HepG2 (cell line): ENCODE results near the gene PCDHGA2. TPM values are rescaled to one million over a fixed set of nuclear protein-coding genes. Genes with fewer than 3 reads are reported as not detected.

ENCODE experiments used
- BRCA1 ChIP-seq: sonication (generic); formaldehyde crosslinking; IDR thresholded peaks from 2 replicates; pipeline ENCODE4 v1.4.0; 2020; ENCODE audit warnings: missing genetic modification reagents
- CEBPG ChIP-seq: IDR thresholded peaks from 2 replicates; pipeline ENCODE4 v1.6.1; 2016
- DNMT1 ChIP-seq: sonication (generic); formaldehyde crosslinking; IDR thresholded peaks from 2 replicates; pipeline ENCODE4 v1.5.1; 2020; ENCODE audit warnings: mild to moderate bottlenecking, missing genetic modification reagents
- GTF3A ChIP-seq: sonication (generic); formaldehyde crosslinking; conservative IDR thresholded peaks from 2 replicates; pipeline ENCODE4 v1.4.0; 2020; ENCODE audit warnings: mild to moderate bottlenecking, missing genetic modification reagents
- HNF1A ChIP-seq, 2 experiments: sonication (generic) in 1 of 2; formaldehyde crosslinking in 1 of 2; IDR thresholded peaks; 2 replicates each; pipeline versions ENCODE4 v1.4.0 to v1.6.1; 2016 to 2020; ENCODE audit warnings: borderline replicate concordance in 1 of 2, low read depth in 1 of 2, mild to moderate bottlenecking in 1 of 2, missing genetic modification reagents in 1 of 2
- KAT8 ChIP-seq: IDR thresholded peaks from 2 replicates; pipeline ENCODE4 v1.6.1; 2016; ENCODE audit warnings: missing genetic modification reagents, missing compliant biosample characterization
- KLF15 ChIP-seq: sonication (generic); formaldehyde crosslinking; IDR thresholded peaks from 2 replicates; pipeline ENCODE4 v1.8.1; 2023; ENCODE audit warnings: borderline replicate concordance, mild to moderate bottlenecking, inconsistent platforms, missing genetic modification reagents, mixed read lengths
- KMT2B ChIP-seq: IDR thresholded peaks from 2 replicates; pipeline ENCODE4 v1.6.1; 2016; ENCODE audit warnings: missing genetic modification reagents, missing compliant biosample characterization
- MLLT10 ChIP-seq: sonication (generic); formaldehyde crosslinking; IDR thresholded peaks from 2 replicates; pipeline ENCODE4 v1.4.0; 2020; ENCODE audit warnings: missing genetic modification reagents
- POLR2G ChIP-seq: fragments of 200-400 bp; formaldehyde crosslinking; IDR thresholded peaks from 2 replicates; pipeline ENCODE4 v1.6.1; 2018; ENCODE audit warnings: mild to moderate bottlenecking, low read depth, low read length, moderate library complexity
- SALL1 ChIP-seq: sonication (generic); formaldehyde crosslinking; IDR thresholded peaks from 2 replicates; pipeline ENCODE4 v1.8.0; 2022; ENCODE audit warnings: mild to moderate bottlenecking, missing genetic modification reagents
- SRF ChIP-seq: IDR thresholded peaks from 2 replicates; pipeline ENCODE4 v1.6.1; 2011; ENCODE audit warnings: mild to moderate bottlenecking, low read depth, low read length, moderate library complexity
- STAG1 ChIP-seq: sonication (generic); formaldehyde crosslinking; IDR thresholded peaks from 2 replicates; pipeline ENCODE4 v1.4.0; 2020; ENCODE audit warnings: missing genetic modification reagents
- THAP7 ChIP-seq: sonication (generic); formaldehyde crosslinking; IDR thresholded peaks from 2 replicates; pipeline ENCODE4 v1.8.1; 2023; ENCODE audit warnings: mild to moderate bottlenecking, missing genetic modification reagents
- ZBTB38 ChIP-seq: sonication (generic); formaldehyde crosslinking; IDR thresholded peaks from 2 replicates; pipeline ENCODE4 v1.5.1; 2020; ENCODE audit warnings: mild to moderate bottlenecking, missing genetic modification reagents
- ZFP37 ChIP-seq: sonication (generic); formaldehyde crosslinking; IDR thresholded peaks from 2 replicates; pipeline ENCODE4 v1.4.0; 2020; ENCODE audit warnings: missing genetic modification reagents, borderline replicate concordance
- ZGPAT ChIP-seq: IDR thresholded peaks from 2 replicates; pipeline ENCODE4 v1.6.1; 2016; ENCODE audit warnings: mild to moderate bottlenecking
- ZMYM4 ChIP-seq: sonication (generic); formaldehyde crosslinking; IDR thresholded peaks from 2 replicates; pipeline ENCODE4 v1.8.1; 2023; ENCODE audit warnings: mild to moderate bottlenecking, missing genetic modification reagents
- ZNF205 ChIP-seq: IDR thresholded peaks from 2 replicates; pipeline ENCODE4 v1.6.1; 2018; ENCODE audit warnings: missing biosample characterization, missing genetic modification reagents
- ZNF788 ChIP-seq: sonication (generic); formaldehyde crosslinking; IDR thresholded peaks from 2 replicates; pipeline ENCODE4 v1.5.0; 2020; ENCODE audit warnings: mild to moderate bottlenecking, missing genetic modification reagents, borderline replicate concordance
- polyA plus RNA-seq, 8 experiments: library from polyadenylated mRNA; depleted of rRNA in 3 of 8; stranded (reverse) in 7 of 8; unstranded in 1 of 8; fragments of >200 nt; fragmentation: Illumina TruSeq in 4 of 8; extraction: Trizol in 4 of 8; gene quantifications; 2 replicates each; pipeline versions ENCODE4 v1.2.1 to v1.2.3, GENCODE V29; 2011 to 2016; ENCODE audit warnings: low read depth in 4 of 8, missing spikeins in 1 of 8, mixed read lengths in 1 of 8; ENCODE audit not compliant: insufficient read depth in 1 of 8
- total RNA-seq, 5 experiments: library from RNA; depleted of rRNA; stranded (reverse); fragments of >200 nt; fragmentation: Illumina TruSeq; extraction: Trizol; gene quantifications; 2 replicates each; pipeline ENCODE4 v1.2.3, GENCODE V29; 2016; ENCODE audit warnings: low read depth in 1 of 5

PCDHGA2 gene
- total and polyA plus RNA-seq, 2 of the 13 experiments (the other 11 are each of a cell fraction or from before 2014, with no cell fraction given) = 0.04 to 0.11 TPM

- TF ChIP-seq HNF1A (IDR thresholded peaks at IDR 0.05; ENCODE audit: low read depth) (no peak), HNF1A (CRISPR knock-in tag; IDR thresholded peaks at IDR 0.05; ENCODE audit: borderline replicate concordance) (no peak), CEBPG (CRISPR knock-in tag) (no peak), SRF (peak; percentile 36; the same call in 1 of the 2 replicates), MLLT10 (CRISPR knock-in tag) (no peak), KAT8 (CRISPR knock-in tag) (peak; percentile 64; the same call in 1 of the 2 replicates), ZNF788 (CRISPR knock-in tag) (0 out of 2 replicates have a peak, but pooled peaks have one; percentile 23), GTF3A (CRISPR knock-in tag) (no peak), ZGPAT (CRISPR knock-in tag) (peak; percentile 31; the same call in 1 of the 2 replicates), DNMT1 (CRISPR knock-in tag) (no peak), KMT2B (CRISPR knock-in tag) (peak; percentile 67; the same call in 1 of the 2 replicates), POLR2G (peak; percentile 56), KLF15 (CRISPR knock-in tag) (no peak), ZNF205 (CRISPR knock-in tag) (0 out of 2 replicates have a peak, but pooled peaks have one; percentile 35), STAG1 (peak; percentile 70), THAP7 (CRISPR knock-in tag) (no peak), ZMYM4 (CRISPR knock-in tag) (peak; percentile 60; the same call in 1 of the 2 replicates), ZBTB38 (CRISPR knock-in tag) (peak; percentile 58), ZFP37 (CRISPR knock-in tag) (no peak), BRCA1 (CRISPR knock-in tag) (no peak), SALL1 (CRISPR knock-in tag) (peak; percentile 8; the same call in 1 of the 2 replicates)
Measured at GRCh38 chr5:141349917-141350619, 11.5 kb downstream of the PCDHGA2 start, which contains the start of gene PCDHGB1 (continued).
